H1 (cell line): ENCODE data around the gene EIF2A. TPM values are rescaled to one million over a fixed set of nuclear protein-coding genes. Genes with fewer than 3 reads are reported as not detected.

Experiments used
- CTBP2 ChIP-seq: IDR thresholded peaks from 2 replicates; pipeline ENCODE4 v1.7.0; 2011; ENCODE audit warnings: borderline replicate concordance, mild to moderate bottlenecking, moderate library complexity, mixed read lengths, low read length; ENCODE audit not compliant: insufficient read depth, insufficient read length
- HDAC2 ChIP-seq, 2 experiments: fragments of 300-600 bp in 1 of 2; sonication (generic) in 1 of 2; IDR thresholded peaks; 2 replicates each; pipeline ENCODE4 v1.6.1; 2011 to 2012; ENCODE audit warnings: low read depth in 2 of 2, low read length in 2 of 2, mild to moderate bottlenecking in 2 of 2, moderate library complexity in 2 of 2, borderline replicate concordance in 1 of 2, inconsistent platforms in 1 of 2
- polyA plus RNA-seq, 7 experiments: library from polyadenylated mRNA; depleted of rRNA in 3 of 7; stranded (reverse) in 5 of 7; unstranded in 2 of 7; fragments of >200 nt in 5 of 7; fragments of 200-250 nt in 2 of 7; gene quantifications; 1 replicate in 5 of 7; 2 replicates in 1 of 7; 4 replicates in 1 of 7; pipeline versions ENCODE4 v1.2.1 to v1.2.3, GENCODE V29; 2011 to 2013; ENCODE audit warnings: missing spikeins in 2 of 7, mixed read lengths in 2 of 7
- total RNA-seq: library from RNA; stranded (reverse); fragmentation: NEBNext Ultra II Directional; extraction: Animal tissue kit (Norgen Biotek cat#: 25700); gene quantifications from 2 replicates; pipeline ENCODE4 v1.2.1, GENCODE V29; 2021

Gene EIF2A
- total and polyA plus RNA-seq, 2 of the 8 experiments (the other 6 are each of a cell fraction or from before 2014, with no cell fraction given) = 59.3 to 91.6 TPM

GRCh38 chr3:150603153-150603979 lies 56.8 kb downstream of the EIF2A start, which contains the start of gene SELENOT (continued):
- TF ChIP-seq HDAC2 (IDR thresholded peaks at IDR 0.05; ENCODE audit: borderline replicate concordance in 1 of 2, low read depth in 2 of 2, low read length in 2 of 2) (peak; percentile 25 to 49; a peak in 1 of 4 replicates), CTBP2 (no peak)
